H1 (cell line): ENCODE data around the gene ST6GALNAC2. TPM values are rescaled to one million over a fixed set of nuclear protein-coding genes. Genes with fewer than 3 reads are reported as not detected.

ENCODE experiments used
- CTCF ChIA-PET: fragments of 300-600 bp; sonication (Branson Sonifier 250); formaldehyde crosslinking; loops from one replicate; lab custom pipeline; 2021; ENCODE audit not compliant: partially characterized antibody; lab: Charles Lee
- POLR2A ChIA-PET: fragments of 300-600 bp; sonication (Branson Sonifier 250); formaldehyde crosslinking; loops from one replicate; lab custom pipeline; 2021; ENCODE audit warnings: inconsistent platforms; ENCODE audit not compliant: partially characterized antibody; lab: Charles Lee
- DNase-seq, 2 experiments: peaks; one replicate each; pipeline versions ENCODE4 v3.0.0 to v3.0.0-alpha.2; 2010 to 2022; ENCODE audit warnings: low spot score in 2 of 2, low read depth in 1 of 2, mixed read lengths in 1 of 2
- FAIRE-seq: peaks from 2 replicates; lab custom pipeline; 2011; peaks lifted over from hg19 to GRCh38; lab: Jason Lieb, UNC
- H2AFZ ChIP-seq: 2 replicates; pipeline ENCODE4 v1.8.1; 2012; ENCODE audit warnings: low read length, inconsistent platforms
- H2AK5ac ChIP-seq: 2 replicates; pipeline ENCODE4 v1.6.1; 2013; ENCODE audit warnings: low read depth, low read length
- H2BK120ac ChIP-seq: replicated peaks from 2 replicates; pipeline ENCODE3; 2013; ENCODE audit warnings: low read depth, low read length, inconsistent platforms
- H2BK12ac ChIP-seq: 2 replicates; pipeline ENCODE4 v1.6.1; 2013; ENCODE audit warnings: low read depth, low read length
- H2BK15ac ChIP-seq: 2 replicates; pipeline ENCODE4 v1.6.1; 2013; ENCODE audit warnings: low read length
- H2BK20ac ChIP-seq: 2 replicates; pipeline ENCODE4 v1.6.1; 2013; ENCODE audit warnings: low read length
- H2BK5ac ChIP-seq: 2 replicates; pipeline ENCODE4 v1.6.1; 2013; ENCODE audit warnings: low read depth, low read length
- H3K14ac ChIP-seq: 2 replicates; pipeline ENCODE4 v1.6.1; 2013; ENCODE audit warnings: inconsistent platforms; ENCODE audit not compliant: insufficient read length
- H3K18ac ChIP-seq: 2 replicates; pipeline ENCODE4 v1.6.1; 2013; ENCODE audit warnings: low read length; ENCODE audit errors: extremely low read depth
- H3K23ac ChIP-seq: 2 replicates; pipeline ENCODE4 v1.6.1; 2013; ENCODE audit warnings: inconsistent platforms; ENCODE audit not compliant: insufficient read length
- H3K23me2 ChIP-seq: 2 replicates; pipeline ENCODE4 v1.6.1; 2013; ENCODE audit warnings: low read depth, low read length
- H3K27ac ChIP-seq: 2 replicates; pipeline ENCODE4 v1.6.1; 2011; ENCODE audit warnings: low read depth, low read length, inconsistent platforms
- H3K27me3 ChIP-seq, 4 experiments: replicated peaks in 1 of 4; 1 replicate in 1 of 4; 2 replicates in 3 of 4; pipeline versions ENCODE4 v1.6.1 to v1.8.1; 2011 to 2013; ENCODE audit warnings: low read length in 3 of 4, mild to moderate bottlenecking in 3 of 4, inconsistent platforms in 2 of 4, mixed read lengths in 2 of 4, moderate library complexity in 1 of 4; ENCODE audit not compliant: control insufficient read depth in 3 of 4, insufficient read depth in 3 of 4; ENCODE audit errors: extremely low read depth in 1 of 4
- H3K36me3 ChIP-seq, 4 experiments: 2 replicates each; pipeline versions ENCODE4 v1.6.1 to v1.8.1; 2011 to 2013; ENCODE audit warnings: mild to moderate bottlenecking in 4 of 4, low read length in 3 of 4, moderate library complexity in 2 of 4, control low read depth in 1 of 4, inconsistent platforms in 1 of 4; ENCODE audit not compliant: insufficient read depth in 4 of 4, control insufficient read depth in 2 of 4
- H3K4ac ChIP-seq: replicated peaks from 2 replicates; pipeline ENCODE3; 2013; ENCODE audit warnings: low read length, low read depth, mixed read lengths, inconsistent platforms; ENCODE audit not compliant: insufficient read length
- H3K4me1 ChIP-seq, 4 experiments: replicated peaks in 1 of 4; 1 replicate in 1 of 4; 2 replicates in 3 of 4; pipeline versions ENCODE4 v1.6.1 to v1.8.1; 2011 to 2013; ENCODE audit warnings: low read length in 3 of 4, inconsistent platforms in 2 of 4, mixed read lengths in 1 of 4; ENCODE audit not compliant: insufficient read depth in 4 of 4, control insufficient read depth in 3 of 4
- H3K4me2 ChIP-seq, 2 experiments: 2 replicates each; pipeline versions ENCODE4 v1.6.1 to v1.8.1; 2011 to 2013; ENCODE audit warnings: low read depth in 2 of 2, low read length in 2 of 2, control low read depth in 1 of 2, inconsistent platforms in 1 of 2, mild to moderate bottlenecking in 1 of 2; ENCODE audit not compliant: insufficient read depth in 1 of 2
- H3K4me3 ChIP-seq, 4 experiments: fragments of 200-600, 300-600 bp in 1 of 4; sonication (generic), shearing (Covaris generic), sonication (Bioruptor Twin) in 1 of 4; 2 replicates each; pipeline versions ENCODE4 v1.5.1 to v1.8.1; 2011 to 2016; ENCODE audit warnings: low read length in 4 of 4, low read depth in 3 of 4, control low read depth in 2 of 4, inconsistent platforms in 2 of 4, mild to moderate bottlenecking in 2 of 4, mixed read lengths in 1 of 4, moderate library complexity in 1 of 4; ENCODE audit not compliant: insufficient read depth in 2 of 4; ENCODE audit errors: extremely low read depth in 1 of 4
- H3K56ac ChIP-seq: replicated peaks from 2 replicates; pipeline ENCODE3; 2013; ENCODE audit warnings: low read depth, mild to moderate bottlenecking, mixed read lengths, low read length, inconsistent platforms; ENCODE audit not compliant: insufficient read length
- H3K79me1 ChIP-seq: 2 replicates; pipeline ENCODE4 v1.6.1; 2013; ENCODE audit warnings: low read depth, low read length, control low read depth
- H3K79me2 ChIP-seq, 2 experiments: 2 replicates each; pipeline versions ENCODE4 v1.6.1 to v1.8.1; 2012 to 2013; ENCODE audit warnings: low read length in 2 of 2, mild to moderate bottlenecking in 2 of 2, inconsistent platforms in 1 of 2; ENCODE audit not compliant: insufficient read depth in 2 of 2, control insufficient read depth in 1 of 2
- H3K9ac ChIP-seq, 4 experiments: replicated peaks in 1 of 4; 1 replicate in 1 of 4; 2 replicates in 3 of 4; pipeline versions ENCODE4 v1.6.1 to v1.8.1; 2011 to 2013; ENCODE audit warnings: low read depth in 3 of 4, low read length in 3 of 4, control low read depth in 2 of 4, mild to moderate bottlenecking in 2 of 4, moderate library complexity in 2 of 4, inconsistent platforms in 1 of 4; ENCODE audit errors: extremely low read depth in 1 of 4
- H3K9me3 ChIP-seq, 2 experiments: 2 replicates each; pipeline versions ENCODE4 v1.6.1 to v1.8.1; 2012 to 2013; ENCODE audit warnings: mild to moderate bottlenecking in 2 of 2, moderate library complexity in 2 of 2, control low read depth in 1 of 2, inconsistent platforms in 1 of 2, low read depth in 1 of 2, low read length in 1 of 2, mixed read lengths in 1 of 2; ENCODE audit not compliant: insufficient read depth in 2 of 2
- H4K20me1 ChIP-seq, 2 experiments: replicated peaks in 1 of 2; 2 replicates each; pipeline versions ENCODE3 to v1.8.1; 2011 to 2013; ENCODE audit warnings: inconsistent platforms in 2 of 2, low read length in 2 of 2, mild to moderate bottlenecking in 1 of 2; ENCODE audit not compliant: insufficient read depth in 2 of 2, control insufficient read depth in 1 of 2
- H4K5ac ChIP-seq: 2 replicates; pipeline ENCODE4 v1.6.1; 2013; ENCODE audit warnings: low read length, low read depth, mixed read lengths, inconsistent platforms; ENCODE audit not compliant: insufficient read length
- H4K8ac ChIP-seq: 2 replicates; pipeline ENCODE4 v1.8.0; 2013; ENCODE audit warnings: mild to moderate bottlenecking, moderate library complexity, low read length, inconsistent platforms; ENCODE audit not compliant: insufficient read depth; ENCODE audit errors: extremely low read depth
- H4K91ac ChIP-seq: replicated peaks from 2 replicates; pipeline ENCODE3; 2013; ENCODE audit warnings: low read length, mixed read lengths, inconsistent platforms; ENCODE audit not compliant: insufficient read length
- CBX8 ChIP-seq: fragments of 300-800, 300-1000 bp; sonication (generic); IDR thresholded peaks from 2 replicates; pipeline ENCODE4 v1.7.1; 2016; ENCODE audit warnings: low read depth, low read length, borderline replicate concordance
- CEBPB ChIP-seq: IDR thresholded peaks from 2 replicates; pipeline ENCODE4 v1.6.1; 2012; ENCODE audit warnings: low read depth, low read length
- CTBP2 ChIP-seq: IDR thresholded peaks from 2 replicates; pipeline ENCODE4 v1.7.0; 2011; ENCODE audit warnings: borderline replicate concordance, mild to moderate bottlenecking, moderate library complexity, mixed read lengths, low read length; ENCODE audit not compliant: insufficient read depth, insufficient read length
- HDAC2 ChIP-seq, 2 experiments: fragments of 300-600 bp in 1 of 2; sonication (generic) in 1 of 2; IDR thresholded peaks; 2 replicates each; pipeline ENCODE4 v1.6.1; 2011 to 2012; ENCODE audit warnings: low read depth in 2 of 2, low read length in 2 of 2, mild to moderate bottlenecking in 2 of 2, moderate library complexity in 2 of 2, borderline replicate concordance in 1 of 2, inconsistent platforms in 1 of 2
- MAFK ChIP-seq: IDR thresholded peaks from 2 replicates; pipeline ENCODE4 v1.6.1; 2012; ENCODE audit warnings: low read depth, mild to moderate bottlenecking, improper control_type of control experiment, low read length
- POLR2AphosphoS5 ChIP-seq: IDR thresholded peaks from 2 replicates; pipeline ENCODE4 v1.6.1; 2011; ENCODE audit warnings: low read depth, low read length
- POU5F1 ChIP-seq: IDR thresholded peaks from 2 replicates; pipeline ENCODE4 v1.6.1; 2011; ENCODE audit warnings: low read depth, mild to moderate bottlenecking, low read length, moderate library complexity
- RFX5 ChIP-seq: IDR thresholded peaks from 2 replicates; pipeline ENCODE4 v1.6.1; 2011; ENCODE audit warnings: low read depth, low read length, improper control_type of control experiment, borderline replicate concordance
- SIN3A ChIP-seq, 2 experiments: IDR thresholded peaks in 1 of 2; conservative IDR thresholded peaks in 1 of 2; 2 replicates each; pipeline ENCODE4 v1.6.1; 2011 to 2012; ENCODE audit warnings: low read length in 2 of 2, improper control_type of control experiment in 1 of 2, low read depth in 1 of 2, mild to moderate bottlenecking in 1 of 2
- SP4 ChIP-seq: IDR thresholded peaks from 2 replicates; pipeline ENCODE4 v1.6.1; 2012; ENCODE audit warnings: low read length, inconsistent platforms
- TAF7 ChIP-seq: optimal IDR thresholded peaks from 2 replicates; pipeline ENCODE3; 2011; ENCODE audit warnings: low read depth, mild to moderate bottlenecking, inconsistent platforms, low read length, moderate library complexity, borderline replicate concordance
- ZNF274 ChIP-seq: IDR thresholded peaks from 2 replicates; pipeline ENCODE4 v1.7.0; 2012; ENCODE audit warnings: low read length, borderline replicate concordance; ENCODE audit errors: extremely low read depth
- WGBS, 2 experiments: shearing (Covaris generic) in 1 of 2; methylation state at CpG; one replicate each; pipeline versions ENCODE4 v1.1.6 to v1.1.7; 2013 to 2015; ENCODE audit warnings: low lambda C conversion rate in 2 of 2, mixed read lengths in 2 of 2, inconsistent platforms in 1 of 2, low coverage in 1 of 2, missing lambda C conversion rate in 1 of 2; ENCODE audit not compliant: insufficient replicate concordance in 2 of 2, insufficient coverage in 1 of 2, insufficient read length in 1 of 2; ENCODE audit errors: extremely low coverage in 1 of 2, missing lambda C conversion rate in 1 of 2; 5-methylcytosine and 5-hydroxymethylcytosine counted together
- polyA plus RNA-seq, 7 experiments: library from polyadenylated mRNA; depleted of rRNA in 3 of 7; stranded (reverse) in 5 of 7; unstranded in 2 of 7; fragments of >200 nt in 5 of 7; fragments of 200-250 nt in 2 of 7; gene quantifications; 1 replicate in 5 of 7; 2 replicates in 1 of 7; 4 replicates in 1 of 7; pipeline versions ENCODE4 v1.2.1 to v1.2.3, GENCODE V29; 2011 to 2013; ENCODE audit warnings: missing spikeins in 2 of 7, mixed read lengths in 2 of 7
- total RNA-seq: library from RNA; stranded (reverse); fragmentation: NEBNext Ultra II Directional; extraction: Animal tissue kit (Norgen Biotek cat#: 25700); gene quantifications from 2 replicates; pipeline ENCODE4 v1.2.1, GENCODE V29; 2021

Gene ST6GALNAC2
- total and polyA plus RNA-seq, 2 of the 8 experiments (the other 6 are each of a cell fraction or from before 2014, with no cell fraction given) = 0.09 TPM; not detected in 1

DNA sequence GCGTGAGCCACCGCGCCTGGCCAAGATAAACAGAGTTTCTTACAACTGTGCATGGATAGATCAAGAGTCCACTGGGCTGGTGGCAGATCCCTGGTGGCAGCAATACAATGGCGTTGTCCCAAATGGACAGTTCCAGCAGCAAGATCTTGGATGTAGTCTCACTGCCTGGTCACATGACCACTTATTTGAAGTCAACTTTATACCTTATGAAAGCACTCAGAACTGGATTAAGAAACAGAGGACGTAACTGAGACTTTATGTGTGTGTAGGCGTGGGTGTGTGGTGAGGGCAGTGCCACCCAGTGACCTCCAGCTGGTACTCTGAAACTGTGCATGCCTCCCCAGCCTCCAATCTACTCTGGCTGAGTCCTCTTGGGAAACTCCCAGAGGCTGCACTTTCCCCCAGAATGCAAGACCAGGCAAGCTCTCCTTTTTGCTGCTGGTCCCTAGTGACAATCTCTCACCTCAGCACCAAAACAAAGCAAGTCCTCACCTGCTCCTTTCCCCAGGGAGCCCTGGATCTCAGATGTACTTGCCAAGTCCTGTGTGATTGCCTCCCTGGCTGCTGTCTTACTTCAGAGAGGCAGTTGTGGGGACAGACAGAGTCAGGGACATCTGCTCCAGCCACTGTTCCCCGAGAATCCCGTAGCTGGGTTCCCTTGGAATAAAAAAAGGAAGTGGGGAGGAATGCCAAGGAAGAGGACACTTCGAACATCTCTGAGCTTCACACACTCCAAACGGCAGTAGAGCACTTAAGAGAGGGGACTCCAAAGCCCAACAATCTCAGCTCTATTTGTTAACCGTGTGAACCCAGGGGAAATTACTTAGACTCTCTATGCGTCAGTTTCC is 11.7 kb upstream of the ST6GALNAC2 start:
- H3K9ac ChIP-seq = no peak overlapping the region
- no peaks in the 10 kb centered on the region for H3K79me2 ChIP-seq
- H2BK15ac ChIP-seq = no peak overlapping the region
- H4K5ac ChIP-seq = no peak overlapping the region
- H2BK12ac ChIP-seq = no peak overlapping the region
- no peak overlapping the region for H3K56ac ChIP-seq
- no peak overlapping the region for H2BK20ac ChIP-seq
- peaks cover 0 to 7% (median 3%) of the 10 kb centered on the region in 4 experiments; a peak in 3 of 7 replicates for H3K4me1 ChIP-seq
- H3K4me2 ChIP-seq = no peak overlapping the region
- no peaks in the 10 kb centered on the region for H3K23me2 ChIP-seq
- H4K91ac ChIP-seq = no peak overlapping the region
- WGBS, 2 experiments = 81% methylated on average over 12 of the region's 12 CpGs; no CpG with 5 or more reads in 1 of the 2 experiments
- no peaks in the 10 kb centered on the region for H3K36me3 ChIP-seq
- no peaks in the 10 kb centered on the region; a peak in 2 of 7 replicates for H3K27me3 ChIP-seq
- no peaks in the 10 kb centered on the region for H3K79me1 ChIP-seq
- H2AK5ac ChIP-seq = no peak overlapping the region
- no peaks in the 10 kb centered on the region for H3K9me3 ChIP-seq
- POLR2A ChIA-PET = interaction anchor here (0.6 to 0.9 kb wide), 2 partner anchors 40 to 795 kb away, joined by 3 read pairs; no protein-coding TSS in a partner anchor
- no peak overlapping the region for H3K18ac ChIP-seq
- H4K8ac ChIP-seq = no peak overlapping the region
- no peak overlapping the region for H3K23ac ChIP-seq
- H3K27ac ChIP-seq = no peak overlapping the region
- H4K20me1 ChIP-seq = no peaks in the 10 kb centered on the region
- no peak overlapping the region for H2BK120ac ChIP-seq
- H2AFZ ChIP-seq = no peak overlapping the region
- H3K4me3 ChIP-seq = no peak overlapping the region
- H3K4ac ChIP-seq = no peak overlapping the region
- no peak overlapping the region for H2BK5ac ChIP-seq
- H3K14ac ChIP-seq = no peak overlapping the region
- FAIRE-seq (no peak), DNase-seq (no peak)
- CTCF ChIA-PET = interaction anchor here (0.8 to 5.3 kb wide), 9 partner anchors 9 to 116 kb away, joined by 3 to 35 read pairs (median 4); partner anchors contain the start of gene ST6GALNAC2
- TF ChIP-seq CTBP2 (no peak), SIN3A (conservative IDR thresholded peaks at IDR 0.05 in 1 of 2, IDR thresholded peaks at IDR 0.05 in 1 of 2; ENCODE audit: low read depth in 1 of 2, low read length in 2 of 2) (no peak), CBX8 (no peak), RFX5 (no peak), ZNF274 (no peak), SP4 (no peak), MAFK (no peak), POU5F1 (no peak), POLR2AphosphoS5 (no peak), CEBPB (no peak), HDAC2 (IDR thresholded peaks at IDR 0.05; ENCODE audit: borderline replicate concordance in 1 of 2, low read depth in 2 of 2, low read length in 2 of 2) (no peak), TAF7 (no peak)
